Epithelial cell of umbilical artery (primary cell): ENCODE results near the gene PCDHA7. TPM values are rescaled to one million over a fixed set of nuclear protein-coding genes. Genes with fewer than 3 reads are reported as not detected.

Source experiments
- total RNA-seq: library from RNA; depleted of rRNA; stranded (reverse); fragments of >200 nt; gene quantifications from 2 replicates; pipeline ENCODE4 v1.2.3, GENCODE V29; 2014

PCDHA7 gene
- total RNA-seq, 1 donor from 2014 or later: 0.32 TPM

GRCh38 chr5:140881889-140882590, 48.0 kb downstream of the PCDHA7 start, which contains the start of gene PCDHA13:
Gene PCDHA13 (plus strand): TSS chr5:140882124. CDS start chr5:140882269, 145 bp downstream.

Other genes with a start within 250 kb of the PCDHA7 start
- gene CD14, start 201.1 kb upstream of the PCDHA7 start, total RNA-seq: 1.2 and 1.6 TPM in 2 replicates
- gene TMCO6, start 194.8 kb upstream of the PCDHA7 start, total RNA-seq: 13.4 and 18.2 TPM in 2 replicates
- gene NDUFA2, start 186.6 kb upstream of the PCDHA7 start, total RNA-seq: 44.2 and 53.6 TPM in 2 replicates
- gene IK, start 186.4 kb upstream of the PCDHA7 start, total RNA-seq: 98.4 and 109 TPM in 2 replicates
- 29.9 and 31.8 TPM in 2 replicates for gene WDR55, start 169.4 kb upstream of the PCDHA7 start, total RNA-seq
- 0.15 TPM in 1 of 2 replicates, not detected in the other for gene DND1, start 160.7 kb upstream of the PCDHA7 start, total RNA-seq
- gene HARS1, start 142.9 kb upstream of the PCDHA7 start, total RNA-seq: 81.9 and 89.5 TPM in 2 replicates
- 31.8 and 40.9 TPM in 2 replicates for gene HARS2, start 142.8 kb upstream of the PCDHA7 start, total RNA-seq
- 49.7 and 59.4 TPM in 2 replicates for gene ZMAT2, start 133.8 kb upstream of the PCDHA7 start, total RNA-seq
- gene PCDHA1, start 48.1 kb upstream of the PCDHA7 start, total RNA-seq: 0.32 TPM in 1 of 2 replicates, not detected in the other
- gene PCDHA2, start 39.4 kb upstream of the PCDHA7 start, total RNA-seq: 0.15 TPM in 1 of 2 replicates, not detected in the other
- under 0.01 and 0.32 TPM in 2 replicates for gene PCDHA3, start 33.2 kb upstream of the PCDHA7 start, total RNA-seq
- 0.32 and 0.61 TPM in 2 replicates for gene PCDHA4, start 27.2 kb upstream of the PCDHA7 start, total RNA-seq
- gene PCDHA5, start 12.7 kb upstream of the PCDHA7 start, total RNA-seq: not detected in 2 replicates
- gene PCDHA6, start 6.3 kb upstream of the PCDHA7 start, total RNA-seq: under 0.01 and 0.15 TPM in 2 replicates
- gene PCDHA8, start 6.9 kb downstream of the PCDHA7 start, total RNA-seq: 0.15 TPM in 1 of 2 replicates, not detected in the other
- gene PCDHA9, start 14.1 kb downstream of the PCDHA7 start, total RNA-seq: under 0.01 and 0.15 TPM in 2 replicates
- gene PCDHA10, start 21.6 kb downstream of the PCDHA7 start, total RNA-seq: under 0.01 and 0.15 TPM in 2 replicates
- under 0.01 TPM in 1 of 2 replicates, not detected in the other for gene PCDHA11, start 34.7 kb downstream of the PCDHA7 start, total RNA-seq
- not detected in 2 replicates for gene PCDHA12, start 41.0 kb downstream of the PCDHA7 start, total RNA-seq
- 0.15 TPM in 1 of 2 replicates, not detected in the other for gene PCDHA13, start 47.9 kb downstream of the PCDHA7 start, total RNA-seq
- under 0.01 TPM in 1 of 2 replicates, not detected in the other for gene PCDHAC1, start 92.0 kb downstream of the PCDHA7 start, total RNA-seq
- gene PCDHAC2, start 132.2 kb downstream of the PCDHA7 start, total RNA-seq: under 0.01 and 0.30 TPM in 2 replicates
- gene PCDHB1, start 217.1 kb downstream of the PCDHA7 start, total RNA-seq: not detected in 2 replicates